Suppressor macrophage treated with lipopolysaccharide for 4 hours (primary cell): ENCODE measurements around the gene HBB.
"Not testable (repeated sequence)": the region's sequence is repeated elsewhere in the genome, so short reads cannot be mapped to it uniquely, and the experiment has no call there.

Experiments used
- DNase-seq: peaks from one replicate; pipeline ENCODE4 v3.0.0-alpha.2; 2020

The HBB gene

DNA sequence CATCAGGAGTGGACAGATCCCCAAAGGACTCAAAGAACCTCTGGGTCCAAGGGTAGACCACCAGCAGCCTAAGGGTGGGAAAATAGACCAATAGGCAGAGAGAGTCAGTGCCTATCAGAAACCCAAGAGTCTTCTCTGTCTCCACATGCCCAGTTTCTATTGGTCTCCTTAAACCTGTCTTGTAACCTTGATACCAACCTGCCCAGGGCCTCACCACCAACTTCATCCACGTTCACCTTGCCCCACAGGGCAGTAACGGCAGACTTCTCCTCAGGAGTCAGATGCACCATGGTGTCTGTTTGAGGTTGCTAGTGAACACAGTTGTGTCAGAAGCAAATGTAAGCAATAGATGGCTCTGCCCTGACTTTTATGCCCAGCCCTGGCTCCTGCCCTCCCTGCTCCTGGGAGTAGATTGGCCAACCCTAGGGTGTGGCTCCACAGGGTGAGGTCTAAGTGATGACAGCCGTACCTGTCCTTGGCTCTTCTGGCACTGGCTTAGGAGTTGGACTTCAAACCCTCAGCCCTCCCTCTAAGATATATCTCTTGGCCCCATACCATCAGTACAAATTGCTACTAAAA is at the start of gene HBB:
HBB (minus strand) TSS at position 340 of the 579 bp plus-strand sequence; CDS start at position 290, 50 bp downstream.
- DNase-seq, result no peak

DNA sequence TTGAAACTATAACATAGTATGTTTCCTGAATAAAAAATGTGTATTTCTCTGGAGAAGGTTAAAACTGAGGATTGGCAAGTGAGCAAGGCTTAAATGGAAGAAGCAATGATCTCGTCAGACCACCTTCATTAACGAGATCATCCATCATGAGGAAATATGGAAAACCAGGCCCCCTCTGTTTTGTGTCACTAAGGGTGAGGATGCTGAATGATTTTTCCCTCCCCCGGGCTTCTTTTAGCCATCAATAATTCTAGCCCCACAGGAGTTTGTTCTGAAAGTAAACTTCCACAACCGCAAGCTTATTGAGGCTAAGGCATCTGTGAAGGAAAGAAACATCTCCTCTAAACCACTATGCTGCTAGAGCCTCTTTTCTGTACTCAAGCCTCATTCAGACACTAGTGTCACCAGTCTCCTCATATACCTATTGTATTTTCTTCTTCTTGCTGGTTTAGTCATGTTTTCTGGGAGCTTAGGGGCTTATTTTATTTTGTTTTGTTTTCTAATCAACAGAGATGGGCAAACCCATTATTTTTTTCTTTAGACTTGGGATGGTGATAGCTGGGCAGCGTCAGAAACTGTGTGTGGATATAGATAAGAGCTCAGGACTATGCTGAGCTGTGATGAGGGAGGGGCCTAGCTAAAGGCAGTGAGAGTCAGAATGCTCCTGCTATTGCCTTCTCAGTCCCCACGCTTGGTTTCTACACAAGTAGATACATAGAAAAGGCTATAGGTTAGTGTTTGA is 48.7 kb upstream of the HBB start:
- DNase-seq, result no peak

GRCh38 chr11:5274395-5274794 is 47.5 kb upstream of the HBB start:
- no peak for DNase-seq

DNA sequence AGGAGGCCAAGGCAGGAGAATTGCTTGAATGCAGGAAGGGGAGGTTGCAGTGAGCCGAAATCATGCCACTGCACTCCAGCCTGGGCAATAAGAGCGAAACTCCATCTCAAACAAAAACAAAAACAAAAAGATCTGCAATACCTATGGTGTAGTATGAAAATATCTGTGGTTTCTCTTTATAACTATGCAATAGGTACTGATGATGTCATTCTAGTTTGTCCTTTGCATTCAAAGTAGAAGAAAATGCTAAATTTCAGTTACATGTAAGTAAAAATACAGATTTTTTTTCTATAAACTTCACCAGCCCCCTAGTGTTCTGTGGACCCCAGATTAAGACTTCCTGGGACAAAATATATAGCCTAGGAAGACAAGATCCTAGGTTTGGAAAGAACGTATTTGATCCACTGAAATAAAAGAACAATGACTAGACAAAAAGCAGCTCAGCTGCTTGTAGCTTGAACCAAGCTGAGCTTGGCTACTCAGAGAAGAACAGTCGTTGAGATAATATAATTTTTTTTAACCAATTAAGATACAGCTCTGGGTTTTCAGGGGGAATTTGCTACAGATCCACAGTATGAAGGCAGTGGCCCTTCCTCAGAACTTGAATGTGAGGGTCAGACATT is 45.6 kb upstream of the HBB start:
- no peak for DNase-seq

DNA sequence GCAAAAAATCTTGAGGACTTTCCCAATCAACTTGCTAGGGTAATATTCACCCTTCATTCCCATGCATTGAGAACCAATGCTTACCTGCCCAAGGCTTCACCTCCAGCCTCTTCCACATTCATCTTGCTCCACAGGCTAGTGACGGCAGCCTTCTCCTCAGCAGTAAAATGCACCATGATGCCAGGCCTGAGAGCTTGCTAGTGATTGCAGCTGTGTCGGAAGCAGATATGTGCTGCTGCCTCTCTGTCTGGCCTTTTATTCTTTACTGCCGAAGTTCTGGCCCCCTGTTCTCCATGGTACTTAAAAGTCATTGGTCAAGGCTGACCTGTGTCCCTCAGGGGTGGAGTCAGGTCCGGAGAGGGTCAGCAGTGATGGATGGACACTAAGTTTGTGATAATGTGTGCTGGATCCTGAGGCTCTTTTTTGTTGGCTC is 42.9 kb upstream of the HBB start, which contains the start of gene HBE1:
HBE1 (minus strand) TSS at position 231 of the 433 bp plus-strand sequence; CDS start at position 176, 55 bp downstream.
- no peak for DNase-seq

DNA sequence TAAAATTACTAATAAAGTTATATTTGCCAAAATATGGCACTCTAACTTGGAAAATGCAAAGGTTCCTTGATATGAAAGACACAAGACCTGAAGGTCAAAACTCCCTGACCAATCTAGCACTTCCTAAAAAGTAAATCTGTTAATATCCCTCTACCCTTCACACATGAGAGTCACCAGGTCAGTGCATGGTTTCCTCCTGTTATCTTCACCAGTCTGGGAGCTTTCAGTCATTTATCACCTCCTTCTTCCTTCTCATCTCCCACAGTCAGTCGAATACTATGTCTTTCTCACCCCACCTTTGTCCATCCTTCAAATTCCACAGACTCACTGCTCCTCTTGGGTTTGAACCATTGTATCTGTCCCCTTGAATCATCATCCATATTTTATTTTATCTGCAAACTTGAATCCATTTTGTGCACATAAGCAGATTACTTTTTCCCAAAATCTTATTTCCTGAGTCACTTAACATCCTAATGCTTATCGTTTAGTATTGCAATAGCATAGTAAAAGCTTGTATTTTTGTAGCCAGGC is 40.2 kb upstream of the HBB start:
- no peak for DNase-seq

DNA sequence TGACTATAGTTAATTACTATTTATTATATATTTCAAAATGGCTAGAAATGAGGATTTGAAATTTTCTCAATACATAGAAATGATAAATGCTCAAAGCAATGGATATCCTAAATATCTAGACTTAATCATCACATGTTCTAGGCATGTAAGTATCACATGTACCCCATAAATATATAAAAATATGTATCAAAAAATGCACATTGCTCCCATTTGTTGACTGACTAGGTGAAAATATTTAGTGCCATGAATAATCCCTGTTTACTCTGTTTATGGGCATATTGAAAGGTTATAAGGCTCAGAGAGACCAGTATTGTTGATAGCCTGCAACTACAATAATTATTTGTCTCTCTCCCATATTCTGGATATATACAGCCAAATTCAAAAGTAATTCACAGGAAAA is 39.7 kb upstream of the HBB start:
- DNase-seq, result no peak

GRCh38 chr11:5265832-5266231 is 39.0 kb upstream of the HBB start:
- no peak for DNase-seq

DNA sequence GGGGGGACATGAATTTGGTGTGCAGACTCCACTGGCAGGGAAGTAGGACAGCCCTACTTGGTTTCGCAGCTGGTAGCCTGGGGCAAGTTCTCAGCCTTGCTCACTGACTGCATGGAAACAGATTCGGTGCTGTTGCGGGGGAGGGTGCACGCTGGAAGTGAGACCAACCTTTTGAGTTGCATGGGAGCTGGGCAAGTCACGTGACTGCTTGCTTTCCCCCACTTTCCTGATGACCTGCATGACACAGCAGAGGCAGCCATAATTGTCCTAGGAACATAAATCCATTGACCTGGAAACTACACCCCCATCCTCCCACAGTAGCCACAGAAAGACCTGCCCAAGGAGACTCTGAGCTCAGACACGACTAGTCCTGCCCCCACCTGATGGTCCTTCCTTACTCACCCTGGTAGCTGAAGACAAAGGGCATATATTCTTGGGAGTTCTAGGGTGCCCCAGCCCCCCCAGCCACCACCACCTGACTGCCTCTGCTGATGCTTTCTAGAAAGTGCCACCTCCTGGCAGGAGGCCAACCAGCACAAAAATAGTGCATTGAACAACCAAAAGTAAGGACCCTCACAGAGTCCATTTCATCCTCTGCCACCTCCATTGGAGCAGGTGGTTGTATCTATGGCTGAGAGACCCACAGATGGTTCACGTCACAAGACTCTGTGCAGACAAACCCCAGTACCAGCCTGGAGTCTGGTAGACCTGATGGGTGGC is 31.8 kb upstream of the HBB start:
- no peak for DNase-seq

DNA sequence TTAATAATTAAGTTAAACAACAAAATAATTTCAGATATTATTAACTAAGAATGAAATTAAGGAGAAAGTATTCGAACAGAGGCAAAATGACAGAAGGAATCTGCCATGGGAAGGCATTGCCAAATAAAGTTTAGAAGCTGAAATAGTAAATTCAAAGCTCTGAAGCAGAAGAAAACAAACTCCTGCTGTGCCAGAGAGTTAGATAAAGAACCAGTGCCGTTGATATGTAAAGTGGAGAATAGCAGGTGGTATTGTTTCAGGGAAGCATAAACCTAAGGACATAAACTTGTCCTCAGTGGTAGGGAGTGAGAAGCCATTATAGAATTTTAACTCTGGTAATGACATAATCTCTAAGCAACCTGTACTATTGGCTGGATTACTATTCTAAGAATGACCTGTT is 30.4 kb upstream of the HBB start:
- DNase-seq, result no peak

DNA sequence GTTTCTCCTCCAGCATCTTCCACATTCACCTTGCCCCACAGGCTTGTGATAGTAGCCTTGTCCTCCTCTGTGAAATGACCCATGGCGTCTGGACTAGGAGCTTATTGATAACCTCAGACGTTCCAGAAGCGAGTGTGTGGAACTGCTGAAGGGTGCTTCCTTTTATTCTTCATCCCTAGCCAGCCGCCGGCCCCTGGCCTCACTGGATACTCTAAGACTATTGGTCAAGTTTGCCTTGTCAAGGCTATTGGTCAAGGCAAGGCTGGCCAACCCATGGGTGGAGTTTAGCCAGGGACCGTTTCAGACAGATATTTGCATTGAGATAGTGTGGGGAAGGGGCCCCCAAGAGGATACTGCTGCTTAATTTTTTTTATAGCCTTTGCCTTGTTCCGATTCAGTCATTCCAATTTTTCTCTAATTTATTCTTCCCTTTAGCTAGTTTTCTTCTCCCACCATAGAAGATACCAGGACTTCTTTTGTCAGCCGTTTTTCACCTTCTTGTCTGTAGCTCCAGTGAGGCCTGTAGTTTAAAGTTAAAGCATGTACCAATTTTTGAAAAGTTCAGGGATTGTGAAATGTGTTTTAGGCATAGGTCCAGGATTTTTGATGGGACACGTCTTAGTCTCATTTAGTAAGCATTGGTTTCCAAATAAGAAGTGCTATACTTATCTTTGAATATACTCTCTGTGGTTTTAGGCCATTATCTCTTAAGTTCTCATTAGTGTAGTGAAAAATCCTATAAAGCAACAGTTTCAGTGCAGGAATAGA is 28.0 kb upstream of the HBB start, which contains the start of gene HBG2:
HBG2 (minus strand) TSS at position 136 of the 768 bp plus-strand sequence; CDS start at position 83, 53 bp downstream.
- DNase-seq, result not testable (repeated sequence)

DNA sequence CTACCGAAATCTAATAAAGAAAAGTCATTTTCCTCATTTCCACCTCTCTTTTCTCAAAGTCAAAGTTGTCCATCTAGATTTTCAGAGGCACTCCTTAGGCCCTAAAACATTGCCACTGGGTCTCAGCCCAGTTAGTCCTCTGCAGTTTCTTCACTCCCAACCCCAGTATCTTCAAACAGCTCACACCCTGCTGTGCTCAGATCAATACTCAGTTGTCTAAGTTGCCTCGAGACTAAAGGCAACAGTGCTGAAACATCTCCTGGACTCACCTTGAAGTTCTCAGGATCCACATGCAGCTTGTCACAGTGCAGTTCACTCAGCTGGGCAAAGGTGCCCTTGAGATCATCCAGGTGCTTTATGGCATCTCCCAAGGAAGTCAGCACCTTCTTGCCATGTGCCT is 27.2 kb upstream of the HBB start:
- DNase-seq, result not testable (repeated sequence)

GRCh38 chr11:5253440-5253839 is 26.6 kb upstream of the HBB start:
- DNase-seq, result not testable (repeated sequence)

DNA sequence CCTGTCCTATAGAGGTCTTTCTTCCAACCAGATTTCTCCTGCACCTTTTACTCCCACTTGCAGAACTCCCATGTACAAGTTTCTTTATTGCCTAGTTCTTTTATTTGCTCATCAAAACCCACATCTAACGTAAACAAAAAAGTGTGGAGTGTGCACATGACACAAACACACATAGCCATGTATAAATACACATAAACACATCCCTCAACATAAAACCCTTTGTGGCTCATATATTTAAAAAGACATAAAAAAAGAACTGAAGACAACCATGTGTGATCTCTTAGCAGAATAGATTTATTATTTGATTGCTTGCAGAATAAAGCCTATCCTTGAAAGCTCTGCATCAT is 26.0 kb upstream of the HBB start:
- no peak for DNase-seq

DNA sequence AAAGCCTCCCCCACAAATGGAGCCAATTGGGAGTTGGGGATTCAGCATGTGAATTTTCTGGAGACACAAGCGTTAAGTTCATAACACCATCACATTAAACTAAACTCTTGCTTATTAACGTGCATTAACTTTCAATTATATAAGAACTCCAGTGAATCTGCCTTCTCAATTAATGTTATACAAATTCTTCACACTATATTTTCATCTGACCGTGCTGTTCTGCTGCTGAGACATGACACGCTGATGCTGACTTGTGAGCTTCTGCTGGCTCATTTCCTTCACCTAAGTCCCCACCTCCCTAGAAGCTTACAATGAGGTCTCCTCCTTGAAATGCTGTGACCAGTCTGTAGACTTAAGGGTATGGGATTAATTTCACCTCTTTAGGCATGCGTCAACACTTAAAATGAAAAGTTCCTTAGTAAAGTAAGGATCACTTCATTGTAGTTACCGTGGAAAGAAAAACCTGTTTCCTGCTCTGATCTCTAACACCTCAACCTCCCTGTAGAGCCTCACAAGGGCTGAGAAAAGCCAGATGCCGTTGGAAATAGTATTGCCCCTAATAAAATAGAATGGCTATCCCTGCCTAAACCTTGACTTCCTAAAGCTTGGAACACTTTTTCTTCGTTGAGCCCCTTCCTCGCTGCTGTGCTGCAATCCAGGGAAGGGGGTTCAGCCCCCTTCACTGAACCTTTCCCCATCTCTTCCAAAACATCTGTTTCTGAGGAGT is 25.5 kb upstream of the HBB start:
- no peak for DNase-seq

DNA sequence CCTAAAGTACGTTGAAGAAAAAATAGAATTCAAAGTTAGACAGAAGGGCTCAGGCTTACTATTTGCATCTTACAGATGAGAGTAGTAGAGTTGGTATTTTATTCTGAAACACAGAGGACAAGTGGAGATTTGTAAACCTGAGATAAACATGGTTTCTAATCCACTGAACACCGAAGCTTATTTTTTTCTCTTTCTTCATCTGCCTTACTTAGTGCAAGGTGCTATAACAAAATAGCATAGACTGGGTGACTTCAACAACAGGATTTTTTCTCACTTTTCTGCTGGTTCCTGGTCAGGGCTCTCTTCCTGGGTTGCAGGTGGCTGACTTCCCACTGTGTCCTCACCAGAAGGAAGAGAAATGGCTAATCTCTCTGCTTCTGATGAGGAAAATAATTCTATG is 24.9 kb upstream of the HBB start:
- no peak for DNase-seq

- DNase-seq, result no peak
Measured at GRCh38 chr11:5250543-5251204, 23.8 kb upstream of the HBB start.

GRCh38 chr11:5249807-5250396 is 23.0 kb upstream of the HBB start, which contains the start of gene HBG1:
TSS of gene HBG1 (minus strand) at chr11:5249857. CDS start at chr11:5249804, 53 bp downstream.
- not testable (repeated sequence) for DNase-seq

DNA sequence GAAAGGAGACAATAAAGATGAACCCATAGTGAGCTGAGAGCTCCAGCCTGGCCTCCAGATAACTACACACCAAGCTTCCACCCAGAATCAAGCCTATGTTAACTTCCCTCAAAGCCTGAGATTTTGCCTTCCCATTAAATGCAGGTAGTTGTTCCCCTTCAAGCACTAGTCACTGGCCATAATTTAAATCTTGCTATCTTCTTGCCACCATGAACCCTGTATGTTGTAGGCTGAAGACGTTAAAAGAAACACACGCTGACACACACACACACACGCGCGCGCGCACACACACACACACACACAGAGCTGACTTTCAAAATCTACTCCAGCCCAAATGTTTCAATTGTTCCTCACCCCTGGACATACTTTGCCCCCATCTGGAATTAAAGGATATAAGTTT is 21.6 kb upstream of the HBB start:
- DNase-seq, result not testable (repeated sequence)

GRCh38 chr11:5247472-5248192 is 20.8 kb upstream of the HBB start:
- DNase-seq, result no peak
